DOHH2 (cell line): ENCODE results near the gene ZNF385B.

ENCODE experiments used
- CTCF ChIP-seq: fragments of 200-600 bp; sonication (generic); IDR thresholded peaks from one replicate; pipeline ENCODE4 v1.5.1; 2014; ENCODE audit warnings: antibody characterized with exemption, mild to moderate bottlenecking, low read depth, low read length; ENCODE audit not compliant: poor library complexity, severe bottlenecking
- EZH2phosphoT487 ChIP-seq: fragments of 200-600 bp; sonication (generic); IDR thresholded peaks from 2 replicates; pipeline ENCODE4 v1.6.1; 2017; ENCODE audit warnings: borderline replicate concordance, mild to moderate bottlenecking, antibody characterized with exemption, low read length, moderate library complexity, mixed read lengths

GRCh38 chr2:179855673-179856072 lies 5.7 kb downstream of the ZNF385B start:
- TF ChIP-seq CTCF, result no peak
- no peak for TF ChIP-seq EZH2phosphoT487
